ENCODE data around the gene RIMS3.

Gene RIMS3

DNA sequence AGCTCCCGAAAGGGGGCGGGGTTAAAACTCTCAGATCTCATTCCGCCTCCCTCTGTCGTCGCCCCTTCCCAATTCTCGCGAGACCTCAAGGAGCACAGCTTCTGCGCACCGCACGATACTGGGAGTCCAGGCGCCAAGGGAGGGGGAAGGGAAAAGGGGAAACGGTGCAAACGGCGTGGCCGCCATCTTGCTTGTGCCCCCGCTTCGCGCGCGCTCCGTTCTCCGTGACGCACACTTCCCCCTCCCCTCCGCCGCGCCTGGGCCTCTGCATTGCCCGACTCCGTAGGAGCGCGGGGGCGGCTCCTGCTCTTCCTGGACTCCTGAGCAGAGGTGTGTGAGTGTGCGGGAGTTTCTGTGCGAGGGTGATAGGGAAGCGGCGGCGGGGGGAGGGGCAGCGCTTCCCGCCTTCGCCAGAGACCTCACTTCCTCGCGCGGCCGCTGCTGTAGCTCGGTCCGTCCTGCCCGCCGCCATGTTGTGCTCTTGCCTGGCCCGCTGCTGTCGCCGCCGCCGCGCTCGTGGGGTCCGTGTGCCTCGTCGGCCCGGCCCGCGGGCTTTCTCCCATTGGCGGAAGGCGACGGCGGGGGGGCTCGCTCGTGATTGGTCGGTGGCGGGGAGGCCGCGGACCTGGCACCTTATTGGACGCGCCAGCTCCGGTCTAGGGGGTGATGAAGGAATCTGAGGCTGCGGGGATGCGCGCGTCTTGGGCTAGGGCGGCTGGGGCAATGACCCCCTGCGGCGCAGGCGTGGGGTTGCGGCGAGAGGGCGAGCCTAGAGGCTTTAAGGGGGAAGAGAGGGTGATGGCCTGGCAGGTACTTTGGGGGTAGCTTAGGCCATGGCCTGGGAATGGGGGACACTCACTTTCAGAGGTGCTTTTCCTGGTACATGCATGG is 26.3 kb upstream of the RIMS3 start, which contains the start of gene NFYC:
TSS of gene NFYC (plus strand) at position 167 of the 891 bp plus-strand sequence. CDS start 47,140 bp downstream, outside the sequence.
- Histone ChIP-seq H4K20me1 (ENCODE audit: insufficient read depth, low read length) (peaks cover 19% of the 10 kb centered on the region), H3K9ac (ENCODE audit: low read length) (peak within 1 kb of the TSS; percentile 100), H2AFZ (ENCODE audit: low read depth, low read length) (peak within 1 kb of the TSS; percentile 71), H3K27ac (ENCODE audit: low read length) (peak within 1 kb of the TSS; percentile 97), H3K4me2 (ENCODE audit: low read length) (peak within 1 kb of the TSS; percentile 98), H3K27me3 (ENCODE audit: low read depth, low read length) (no peaks in the 10 kb centered on the region), H3K9me3 (ENCODE audit: insufficient read depth, low read length) (no peaks in the 10 kb centered on the region), H3K4me1 (ENCODE audit: low read length) (peaks cover 37% of the 10 kb centered on the region), H3K4me3 (ENCODE audit: low read length) (peak within 1 kb of the TSS; percentile 96), H3K79me2 (ENCODE audit: low read length) (peaks cover 81% of the 10 kb centered on the region), H3K36me3 (replicated peaks; ENCODE audit: low read depth, low read length) (peaks cover 18% of the 10 kb centered on the region)
- no peak for TF ChIP-seq EZH2phosphoT487 (IDR thresholded peaks at IDR 0.05; ENCODE audit: low read depth)
- TF ChIP-seq, protein P1, sequence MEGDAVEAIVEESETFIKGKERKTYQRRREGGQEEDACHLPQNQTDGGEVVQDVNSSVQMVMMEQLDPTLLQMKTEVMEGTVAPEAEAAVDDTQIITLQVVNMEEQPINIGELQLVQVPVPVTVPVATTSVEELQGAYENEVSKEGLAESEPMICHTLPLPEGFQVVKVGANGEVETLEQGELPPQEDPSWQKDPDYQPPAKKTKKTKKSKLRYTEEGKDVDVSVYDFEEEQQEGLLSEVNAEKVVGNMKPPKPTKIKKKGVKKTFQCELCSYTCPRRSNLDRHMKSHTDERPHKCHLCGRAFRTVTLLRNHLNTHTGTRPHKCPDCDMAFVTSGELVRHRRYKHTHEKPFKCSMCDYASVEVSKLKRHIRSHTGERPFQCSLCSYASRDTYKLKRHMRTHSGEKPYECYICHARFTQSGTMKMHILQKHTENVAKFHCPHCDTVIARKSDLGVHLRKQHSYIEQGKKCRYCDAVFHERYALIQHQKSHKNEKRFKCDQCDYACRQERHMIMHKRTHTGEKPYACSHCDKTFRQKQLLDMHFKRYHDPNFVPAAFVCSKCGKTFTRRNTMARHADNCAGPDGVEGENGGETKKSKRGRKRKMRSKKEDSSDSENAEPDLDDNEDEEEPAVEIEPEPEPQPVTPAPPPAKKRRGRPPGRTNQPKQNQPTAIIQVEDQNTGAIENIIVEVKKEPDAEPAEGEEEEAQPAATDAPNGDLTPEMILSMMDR (IDR thresholded peaks at IDR 0.05; ENCODE audit: low read depth, low read length): no peak

DNA sequence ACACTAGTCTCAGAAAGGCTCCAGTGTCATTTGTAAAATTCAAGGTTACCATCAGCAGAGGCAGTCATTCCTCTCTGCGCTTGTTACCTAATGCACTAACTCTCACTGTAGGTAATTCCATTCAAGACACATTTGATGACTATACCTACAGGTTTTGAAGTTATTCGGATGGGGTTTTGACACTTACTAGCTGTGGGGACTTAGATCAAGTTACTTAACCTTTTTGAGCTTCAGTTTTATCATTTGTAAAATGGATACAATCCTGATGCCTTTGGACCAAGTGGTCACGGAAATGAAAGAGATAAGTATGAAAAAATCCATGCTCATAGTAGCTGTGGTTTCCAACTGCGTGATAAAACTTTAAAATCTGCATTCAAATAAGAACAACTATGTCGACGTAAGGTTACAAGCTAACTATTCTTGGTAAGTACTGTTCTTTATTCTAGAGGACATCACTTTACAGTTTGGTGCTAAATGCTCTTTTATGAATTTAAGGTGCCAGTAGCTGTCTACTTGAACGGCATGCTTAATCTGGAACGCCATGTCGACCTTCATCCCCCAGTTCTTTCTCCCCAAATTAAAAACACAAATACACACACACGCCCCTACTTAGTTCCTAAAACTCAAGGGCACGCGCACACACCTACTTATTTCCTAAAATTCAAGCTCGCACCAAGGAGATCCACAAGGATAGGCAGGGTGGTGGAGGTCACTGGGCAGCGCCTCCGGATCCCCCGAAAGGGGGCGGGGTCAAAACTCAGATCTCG is 25.5 kb upstream of the RIMS3 start:
- H3K79me2 ChIP-seq (ENCODE audit: low read length): peaks cover 73% of the 10 kb centered on the region
- no peaks in the 10 kb centered on the region for H3K27me3 ChIP-seq (ENCODE audit: low read depth, low read length)
- no peak for TF ChIP-seq EZH2phosphoT487 (IDR thresholded peaks at IDR 0.05; ENCODE audit: low read depth)
- TF ChIP-seq, protein P1 (IDR thresholded peaks at IDR 0.05; ENCODE audit: low read depth, low read length): no peak
- peak overlapping the region; percentile 97 for H3K27ac ChIP-seq (ENCODE audit: low read length)
- peaks cover 37% of the 10 kb centered on the region for H3K4me1 ChIP-seq (ENCODE audit: low read length)
- peaks cover 19% of the 10 kb centered on the region for H4K20me1 ChIP-seq (ENCODE audit: insufficient read depth, low read length)
- H3K9me3 ChIP-seq (ENCODE audit: insufficient read depth, low read length): no peaks in the 10 kb centered on the region
- peak overlapping the region; percentile 100 for H3K9ac ChIP-seq (ENCODE audit: low read length)
- H3K4me3 ChIP-seq (ENCODE audit: low read length): peak overlapping the region; percentile 96
- peak overlapping the region; percentile 41; the same call in 1 of the 2 replicates for H2AFZ ChIP-seq (ENCODE audit: low read depth, low read length)
- peak overlapping the region; percentile 98 for H3K4me2 ChIP-seq (ENCODE audit: low read length)
- H3K36me3 ChIP-seq (replicated peaks; ENCODE audit: low read depth, low read length): peaks cover 15% of the 10 kb centered on the region

DNA sequence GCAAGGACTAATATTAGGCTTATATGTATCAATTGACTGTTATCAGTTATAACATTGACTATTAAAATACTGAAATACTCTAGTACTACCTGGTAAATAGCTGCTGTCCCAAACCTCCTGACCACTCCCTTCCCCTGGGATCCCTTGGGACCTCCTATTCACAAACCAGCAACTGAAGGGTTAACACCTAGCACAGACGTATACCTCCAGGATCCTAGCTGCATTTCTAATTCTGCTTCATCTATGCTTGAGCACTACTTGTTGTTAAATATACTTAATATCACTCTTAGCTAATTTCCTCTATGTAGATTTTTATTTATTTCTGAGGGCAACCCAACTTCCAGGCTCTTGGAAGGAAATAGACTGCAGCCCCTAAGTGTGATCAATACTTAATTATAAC is 24.3 kb upstream of the RIMS3 start:
- Histone ChIP-seq H3K4me3 (ENCODE audit: low read length) (no peak overlapping the region), H4K20me1 (ENCODE audit: insufficient read depth, low read length) (peaks cover 19% of the 10 kb centered on the region), H2AFZ (ENCODE audit: low read depth, low read length) (no peak overlapping the region), H3K27ac (ENCODE audit: low read length) (no peak overlapping the region), H3K36me3 (replicated peaks; ENCODE audit: low read depth, low read length) (peaks cover 15% of the 10 kb centered on the region), H3K4me1 (ENCODE audit: low read length) (peaks cover 31% of the 10 kb centered on the region), H3K9me3 (ENCODE audit: insufficient read depth, low read length) (no peaks in the 10 kb centered on the region), H3K4me2 (ENCODE audit: low read length) (no peak overlapping the region), H3K27me3 (ENCODE audit: low read depth, low read length) (no peaks in the 10 kb centered on the region), H3K79me2 (ENCODE audit: low read length) (peaks cover 61% of the 10 kb centered on the region), H3K9ac (ENCODE audit: low read length) (no peak overlapping the region)
- TF ChIP-seq, protein P1 (IDR thresholded peaks at IDR 0.05; ENCODE audit: low read depth, low read length): no peak
- no peak for TF ChIP-seq EZH2phosphoT487 (IDR thresholded peaks at IDR 0.05; ENCODE audit: low read depth)

DNA sequence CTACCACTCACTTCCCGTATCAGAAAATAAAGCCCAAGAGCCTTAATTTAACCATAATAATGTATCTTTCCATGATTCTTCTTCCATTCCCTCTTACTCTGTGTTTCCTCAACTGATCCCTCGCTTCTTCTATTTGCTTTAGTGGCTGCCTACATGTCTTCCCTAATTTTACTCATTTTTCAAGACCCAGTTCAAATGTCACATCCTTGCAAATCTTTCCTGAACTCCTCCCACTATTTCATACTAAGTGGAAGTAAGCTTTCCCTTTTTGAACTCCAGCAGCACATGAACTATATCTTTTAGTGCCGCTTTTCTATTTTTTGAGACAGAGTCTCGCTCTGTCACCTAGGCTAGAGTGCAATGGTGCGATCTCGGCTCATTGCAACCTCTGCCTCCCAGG is 22.2 kb upstream of the RIMS3 start:
- Histone ChIP-seq H3K9me3 (ENCODE audit: insufficient read depth, low read length) (no peaks in the 10 kb centered on the region), H3K4me1 (ENCODE audit: low read length) (peaks cover 10% of the 10 kb centered on the region), H3K4me2 (ENCODE audit: low read length) (no peak overlapping the region), H3K79me2 (ENCODE audit: low read length) (peaks cover 40% of the 10 kb centered on the region), H3K36me3 (replicated peaks; ENCODE audit: low read depth, low read length) (peaks cover 15% of the 10 kb centered on the region), H3K4me3 (ENCODE audit: low read length) (no peak overlapping the region), H2AFZ (ENCODE audit: low read depth, low read length) (no peak overlapping the region), H4K20me1 (ENCODE audit: insufficient read depth, low read length) (peaks cover 19% of the 10 kb centered on the region), H3K27ac (ENCODE audit: low read length) (no peak overlapping the region), H3K9ac (ENCODE audit: low read length) (no peak overlapping the region), H3K27me3 (ENCODE audit: low read depth, low read length) (no peaks in the 10 kb centered on the region)
- TF ChIP-seq, protein P1 (IDR thresholded peaks at IDR 0.05; ENCODE audit: low read depth, low read length): no peak
- no peak for TF ChIP-seq EZH2phosphoT487 (IDR thresholded peaks at IDR 0.05; ENCODE audit: low read depth)
